Measurements from ENCODE around the gene SLX4IP.
"Not testable (repeated sequence)": the region's sequence is repeated elsewhere in the genome, so short reads cannot be mapped to it uniquely, and the experiment has no call there.

SLX4IP gene

DNA sequence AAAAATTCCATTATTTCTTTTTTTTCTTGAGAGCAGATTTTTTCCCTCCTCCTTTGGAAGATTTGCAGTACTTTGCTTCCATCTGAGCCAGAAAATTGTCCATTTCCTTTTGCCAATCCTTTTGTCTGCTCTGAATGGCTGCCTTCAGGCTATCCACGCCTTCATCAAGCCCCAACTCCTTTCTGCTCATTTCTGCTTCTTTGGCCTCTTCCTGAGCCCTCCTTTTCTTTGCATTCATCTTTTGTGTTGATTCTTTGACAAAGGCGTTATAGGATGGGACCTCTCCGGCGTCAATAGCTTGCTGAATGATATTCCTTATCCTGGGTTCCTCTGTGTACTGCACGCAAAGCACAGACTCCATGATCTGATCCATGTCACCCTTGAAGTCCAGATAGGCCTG lies 178.3 kb downstream of the SLX4IP start:
- DNase-seq = not testable (repeated sequence)

DNA sequence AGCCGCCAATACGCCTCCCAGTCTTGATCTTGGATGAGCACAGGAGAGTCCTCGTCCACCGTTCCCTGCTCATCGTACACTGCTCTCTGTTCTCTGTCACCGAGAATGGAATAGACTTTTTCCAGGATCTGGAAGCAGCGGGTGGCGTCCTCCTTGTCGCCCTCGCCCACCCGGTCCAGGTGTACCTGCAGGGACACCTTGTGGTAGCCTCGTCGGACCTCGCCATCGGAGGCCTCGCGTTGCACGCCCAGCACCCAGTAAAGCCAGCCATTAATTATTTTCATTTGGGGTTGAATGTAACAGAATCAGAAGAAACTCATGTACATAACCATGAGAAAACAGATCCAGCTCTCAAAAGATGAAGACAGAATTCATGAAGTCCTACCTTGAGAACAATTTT lies 178.8 kb downstream of the SLX4IP start:
- no peak for DNase-seq

DNA sequence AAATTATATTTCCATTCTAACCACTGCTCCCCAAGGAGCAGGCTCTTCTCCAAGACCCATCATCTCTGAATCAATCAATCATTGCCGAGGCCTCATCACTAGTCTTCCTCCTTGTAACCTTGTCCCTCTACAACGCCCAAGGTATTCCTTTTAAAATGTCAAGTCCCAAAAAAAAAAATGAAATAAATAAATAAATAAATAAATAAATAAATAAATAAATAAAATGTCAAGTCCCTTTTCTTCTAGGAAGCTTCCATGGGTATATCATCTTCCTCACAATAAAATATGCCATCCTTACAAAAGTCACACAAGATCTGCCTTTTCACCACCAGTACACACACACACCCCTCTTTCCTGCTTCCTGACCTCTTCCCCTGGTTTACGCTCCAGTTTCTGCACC lies 181.1 kb downstream of the SLX4IP start:
- DNase-seq = no peak

DNA sequence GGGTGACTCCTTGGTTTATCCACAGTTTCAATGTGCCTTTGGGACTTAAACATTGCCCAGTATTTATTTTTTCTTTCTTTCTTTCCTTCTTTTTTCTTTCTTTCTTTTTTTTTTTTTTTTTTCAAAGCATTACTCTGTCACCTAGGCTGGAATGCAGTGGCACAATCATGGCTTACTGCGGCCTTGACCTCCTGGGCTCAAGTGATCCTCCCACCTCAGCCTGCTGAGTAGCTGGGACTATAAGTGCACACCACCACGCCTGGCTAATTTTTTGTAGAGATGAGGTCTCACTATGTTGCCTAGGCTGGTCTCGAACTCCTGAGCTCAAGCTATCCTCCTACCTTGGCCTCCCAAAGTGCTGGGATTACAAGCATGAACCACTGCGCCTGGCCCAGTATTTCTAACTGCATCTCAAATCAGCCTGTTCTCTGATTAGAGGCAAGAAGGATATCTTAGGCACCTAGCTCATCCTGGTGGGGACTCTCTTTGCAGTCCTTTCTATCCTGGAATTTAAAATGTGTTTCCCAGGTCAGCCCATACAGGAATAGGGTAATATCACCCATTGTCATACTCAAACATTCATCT lies 182.5 kb downstream of the SLX4IP start:
- DNase-seq = not testable (repeated sequence)

DNA sequence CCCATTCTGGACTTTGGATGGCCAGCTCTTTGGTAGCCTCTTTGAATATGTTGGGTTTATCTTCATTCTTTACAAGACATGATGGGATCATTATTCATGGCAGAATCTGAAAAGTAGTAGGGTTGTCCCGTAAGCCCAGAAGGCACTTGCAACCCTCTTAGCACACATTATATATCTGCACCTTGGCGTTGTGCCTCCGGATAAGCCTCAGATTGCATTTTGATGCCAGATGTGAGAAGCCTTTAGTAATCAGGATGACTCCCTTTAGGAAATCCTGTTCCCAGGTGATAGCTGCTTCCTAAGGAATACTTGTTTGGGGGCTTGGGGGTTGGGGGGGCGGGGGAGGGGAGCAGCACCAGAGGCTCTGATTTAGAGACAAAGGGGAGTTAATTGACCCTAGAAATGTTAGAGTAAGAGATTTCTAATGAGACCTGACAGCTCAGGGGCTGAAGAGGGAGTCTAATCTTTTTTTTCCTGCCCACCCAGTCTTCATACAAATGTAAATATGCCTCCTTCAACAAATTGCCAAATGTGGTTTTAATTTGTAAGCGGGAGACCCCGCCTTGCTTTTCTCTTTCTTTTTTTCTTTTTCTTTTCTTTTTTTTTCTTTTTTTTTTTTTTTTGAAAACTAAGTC lies 183.6 kb downstream of the SLX4IP start:
- no peak for DNase-seq

DNA sequence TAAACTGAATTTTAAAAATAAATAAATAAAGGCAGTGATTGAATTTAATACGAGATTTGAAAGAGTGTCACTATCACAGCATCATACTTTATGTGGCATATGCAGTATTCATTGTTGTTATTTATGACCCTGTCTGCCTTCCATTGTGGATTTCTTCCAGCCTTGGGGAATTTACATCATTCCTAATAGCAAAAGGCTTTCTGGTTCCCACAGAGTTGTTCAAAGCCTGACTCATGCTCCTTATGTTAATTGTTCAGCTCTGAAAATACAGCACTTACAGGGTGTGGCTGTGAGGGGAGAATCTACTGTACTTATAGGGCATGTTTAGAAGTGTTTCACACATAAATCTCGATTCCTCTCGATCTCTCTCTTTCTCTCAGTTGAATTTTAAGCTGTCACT lies 184.3 kb downstream of the SLX4IP start:
- DNase-seq = no peak

DNA sequence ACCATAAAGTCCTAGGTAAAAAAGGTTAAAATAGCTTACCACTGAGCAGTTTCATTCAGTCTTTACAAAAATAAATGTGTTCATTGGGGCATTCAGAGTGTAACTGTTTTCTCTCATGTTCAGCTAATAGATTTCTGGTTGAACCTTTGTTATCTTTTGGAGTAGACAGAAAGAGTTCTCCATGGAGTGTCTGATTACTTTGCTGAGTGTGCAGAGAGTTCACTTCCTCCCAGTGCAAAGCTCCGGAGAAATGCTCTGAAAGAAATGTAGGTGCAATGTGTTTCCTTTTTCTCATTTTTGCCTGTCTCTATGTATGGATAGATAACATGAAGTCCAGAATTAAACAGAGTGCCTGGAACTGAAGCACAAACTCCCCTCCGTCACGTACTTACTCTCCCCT lies 186.0 kb downstream of the SLX4IP start:
- no peak for DNase-seq

DNA sequence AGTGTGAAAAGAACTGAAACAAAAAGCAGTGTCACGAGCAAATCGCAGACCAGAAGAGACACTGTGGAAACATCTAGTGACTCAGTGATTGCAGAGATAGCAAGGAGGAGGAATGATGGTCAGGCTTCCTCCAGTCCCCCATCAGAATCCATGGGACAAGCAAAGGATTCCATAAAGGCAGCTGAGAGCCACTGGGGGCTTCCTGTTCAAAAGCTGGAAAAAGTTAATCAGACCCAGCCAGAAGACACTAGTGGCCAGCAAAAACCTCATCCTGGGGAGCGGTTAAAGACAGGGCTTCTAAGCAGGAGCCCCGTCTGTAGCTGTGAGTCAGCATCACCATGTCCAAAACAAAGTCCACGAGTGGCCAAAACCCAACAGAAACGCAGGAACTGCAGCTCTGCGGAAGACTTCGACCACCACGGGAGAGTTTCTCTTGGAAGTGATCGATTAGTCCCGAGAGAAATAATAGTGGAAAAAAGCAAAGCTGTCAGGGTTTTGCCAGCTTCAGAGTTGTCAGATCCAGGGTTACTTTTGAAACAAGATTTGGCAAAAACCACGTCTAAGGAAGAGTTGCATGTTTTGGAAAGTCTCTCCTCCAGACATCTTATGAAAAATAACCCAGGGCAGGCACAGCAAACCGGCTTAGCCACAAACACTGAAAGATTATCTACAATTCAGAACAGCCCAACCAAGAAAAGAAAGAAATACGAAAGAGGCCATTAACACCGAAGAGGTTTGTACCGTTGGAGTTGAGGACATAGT lies 187.7 kb downstream of the SLX4IP start:
- no peak for DNase-seq

DNA sequence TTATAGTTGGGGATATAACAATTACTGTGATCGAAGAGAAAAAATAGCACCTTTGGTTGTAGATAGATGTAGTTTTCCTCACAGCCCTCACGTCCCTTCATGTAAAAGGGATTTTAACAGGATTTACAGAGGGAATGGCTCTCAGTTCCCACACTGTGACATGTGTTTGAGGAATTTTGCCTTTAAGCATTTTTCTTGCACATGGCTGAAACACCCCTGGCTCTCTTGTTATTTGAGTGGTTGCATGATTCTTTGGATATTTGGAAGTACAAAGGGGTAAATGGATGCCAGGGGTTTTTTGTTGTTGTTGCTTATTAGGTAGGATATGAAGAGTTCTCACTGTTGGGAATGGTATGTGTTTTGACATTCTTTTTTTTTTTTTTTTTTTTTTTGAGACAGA lies 190.5 kb downstream of the SLX4IP start:
- DNase-seq = no peak

DNA sequence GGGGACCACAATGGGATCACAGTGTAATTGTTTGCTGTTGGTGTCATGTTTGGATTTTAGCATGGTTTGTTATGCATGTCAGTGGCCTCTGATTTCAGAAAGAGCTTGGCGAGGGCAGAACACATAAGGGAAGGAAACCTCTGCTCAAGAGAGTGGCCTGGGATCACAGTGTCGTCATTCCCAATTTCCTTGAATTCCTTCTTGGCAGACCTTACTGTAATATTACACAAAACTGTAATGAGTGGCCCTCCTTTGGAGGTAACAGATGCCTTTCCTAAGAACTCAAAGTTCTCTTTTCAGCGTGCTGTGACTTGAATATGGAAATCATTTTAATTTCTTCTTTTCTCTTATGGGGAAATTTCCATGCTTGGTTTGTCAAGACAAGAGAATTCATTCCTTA lies 191.8 kb downstream of the SLX4IP start:
- no peak for DNase-seq

DNA sequence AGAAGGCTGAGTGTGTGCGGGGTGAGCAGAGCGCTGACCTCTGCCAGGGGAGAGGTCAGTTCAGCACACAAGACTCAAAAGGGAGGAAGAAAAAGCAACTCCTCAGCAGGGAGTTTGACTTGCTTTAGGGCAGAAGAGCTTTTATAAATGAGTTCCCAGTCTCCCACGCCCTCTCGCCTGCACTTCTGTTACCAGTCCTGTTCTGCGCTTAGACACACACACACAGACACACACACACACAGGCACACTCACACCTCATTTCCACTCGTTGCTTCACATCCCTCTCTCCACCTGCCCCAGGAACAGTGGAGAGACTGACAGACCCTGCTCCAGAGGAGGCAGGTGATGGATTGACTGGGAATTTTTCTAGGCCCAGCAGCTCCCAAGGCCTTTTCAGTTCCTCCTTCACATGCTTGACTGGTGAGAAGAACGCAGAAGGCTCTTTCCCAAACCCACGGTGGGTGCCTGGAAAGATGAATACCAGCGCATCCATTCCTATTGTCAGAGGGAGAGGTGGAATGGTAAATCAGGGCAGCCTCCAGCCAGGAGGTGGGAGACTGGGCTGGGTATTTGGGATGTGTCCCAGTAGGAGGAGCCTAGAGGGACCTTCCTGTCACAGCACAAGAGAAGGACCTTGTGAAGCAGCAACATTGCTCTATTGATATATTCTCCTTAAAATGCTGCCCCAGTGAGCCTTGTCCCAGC lies 195.0 kb downstream of the SLX4IP start:
- DNase-seq = no peak

DNA sequence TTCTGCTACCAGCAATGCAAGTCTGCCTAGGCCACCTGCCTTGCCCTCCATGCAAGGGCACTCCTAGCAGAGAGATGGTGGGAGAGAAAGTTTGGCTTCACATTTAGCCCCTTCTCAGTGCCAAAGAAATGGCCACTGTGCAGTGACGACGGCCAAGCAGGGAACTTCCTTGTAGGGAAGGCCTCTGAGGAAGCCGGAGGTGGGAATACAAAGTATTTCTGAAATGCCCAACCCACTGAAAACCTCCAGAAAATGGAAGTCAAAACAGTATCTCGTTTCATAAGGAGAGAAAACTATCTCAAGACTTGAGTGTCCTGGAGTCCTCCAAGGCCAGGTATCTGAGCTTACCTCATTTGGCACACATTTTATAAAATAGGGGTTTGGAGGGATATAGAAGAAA lies 196.0 kb downstream of the SLX4IP start:
- DNase-seq = no peak

DNA sequence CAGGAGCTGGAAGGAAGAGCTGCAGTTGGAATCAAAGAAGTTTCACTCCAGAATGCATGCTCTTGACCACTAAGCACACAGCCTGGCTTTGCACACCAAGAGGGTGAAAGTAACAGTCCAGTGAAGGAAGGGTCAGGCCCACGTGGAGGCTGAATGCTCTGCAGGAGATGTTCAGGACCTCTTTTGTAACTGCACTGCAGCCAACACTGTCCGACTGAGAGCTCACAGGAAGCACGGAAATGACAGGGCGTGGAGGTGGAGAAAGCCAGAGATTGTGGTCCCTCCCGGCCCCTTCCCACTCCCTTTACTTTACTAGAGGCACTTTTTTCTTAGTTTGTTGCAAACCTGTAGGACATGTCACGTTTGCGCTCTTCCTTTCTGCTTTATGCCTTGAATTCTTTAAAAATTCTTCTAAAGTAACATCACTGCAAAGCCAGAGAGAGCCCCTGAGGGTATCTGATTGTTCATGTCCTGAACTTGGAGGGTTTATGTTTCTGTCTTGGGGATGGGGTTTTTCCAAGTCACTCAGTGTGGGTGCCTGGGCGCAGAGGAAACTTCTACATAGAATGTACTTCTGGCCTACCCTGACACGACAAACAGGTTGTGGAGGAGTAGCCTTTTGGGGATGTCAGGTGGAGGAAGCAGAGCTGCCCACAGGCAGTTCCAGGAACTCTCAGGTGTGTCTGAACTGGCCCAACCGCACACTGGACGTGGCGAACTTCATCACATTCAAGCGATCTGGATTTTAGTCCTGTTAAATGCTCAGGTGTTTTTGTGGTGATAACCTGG lies 197.8 kb downstream of the SLX4IP start:
- no peak for DNase-seq

DNA sequence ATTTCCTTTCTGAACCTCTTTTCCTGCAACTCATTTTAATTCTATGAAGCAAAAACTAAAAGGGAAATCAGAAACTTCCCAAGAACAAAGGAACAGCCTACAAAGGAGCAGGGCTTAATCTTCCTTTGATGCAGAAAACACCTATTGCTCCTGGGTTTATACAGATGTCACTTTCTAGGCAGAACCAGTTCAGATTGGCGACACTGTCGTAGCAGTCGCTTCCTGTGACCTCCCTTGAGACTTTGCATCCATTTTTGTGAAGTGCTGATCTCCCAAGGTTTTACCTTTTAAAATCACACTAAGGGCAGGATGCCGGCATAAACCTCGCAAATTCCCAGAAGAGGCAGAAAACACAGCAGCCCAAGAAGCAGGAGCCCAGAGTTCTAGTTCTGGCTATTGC lies 198.6 kb downstream of the SLX4IP start:
- DNase-seq = no peak

DNA sequence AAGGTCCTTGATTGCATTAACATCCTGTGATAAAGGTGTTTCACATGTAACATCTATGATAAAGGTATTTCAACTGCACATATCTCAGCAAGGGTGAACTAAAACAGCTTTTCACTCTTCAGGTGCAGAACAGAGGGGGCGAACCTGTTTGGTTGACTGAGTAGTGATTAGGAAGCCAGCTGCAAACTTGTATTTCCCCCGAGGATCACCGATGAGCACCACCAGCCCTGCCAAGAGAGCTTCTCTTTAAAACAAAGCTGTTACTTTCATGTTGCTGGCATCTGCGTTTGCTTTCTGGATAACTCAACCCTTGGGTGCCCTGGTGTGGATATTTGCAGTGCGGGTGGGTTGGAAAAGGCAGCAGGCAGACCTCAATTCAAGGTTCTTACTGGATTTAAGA lies 199.1 kb downstream of the SLX4IP start:
- DNase-seq = no peak

DNA sequence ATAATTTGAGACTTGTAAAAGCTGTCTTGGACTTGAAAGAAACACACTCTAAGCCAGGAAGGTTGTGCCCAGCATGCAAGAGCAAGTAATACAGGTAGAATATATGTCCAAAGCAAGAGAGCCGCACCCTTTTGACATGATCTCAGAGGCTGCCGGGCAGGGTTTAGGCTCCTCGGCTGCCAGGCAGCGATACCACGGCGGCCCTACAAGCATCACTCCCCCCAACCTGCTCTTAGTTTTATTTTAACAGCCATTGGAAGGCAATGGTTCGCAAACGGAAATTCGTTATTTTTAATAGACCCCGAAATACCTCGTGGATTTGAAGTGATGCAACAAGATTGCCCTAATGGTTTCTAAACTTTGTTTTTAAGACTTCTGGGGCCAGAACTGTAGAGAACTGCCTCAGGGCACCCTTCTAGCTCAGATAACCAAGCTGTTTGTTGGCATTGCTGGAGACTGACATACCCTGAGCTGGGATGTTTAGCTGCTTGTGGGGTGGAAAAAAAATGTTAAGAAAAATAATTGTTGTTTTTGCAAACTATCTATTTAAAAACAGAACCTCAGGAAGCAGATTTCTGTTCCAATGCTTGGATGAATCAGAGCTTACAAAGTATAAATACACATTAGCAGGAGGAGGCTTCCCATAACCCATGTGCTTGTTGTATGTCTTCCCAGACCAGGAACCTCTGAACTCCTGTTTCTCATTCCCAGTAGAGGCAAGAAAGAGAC lies 199.7 kb downstream of the SLX4IP start:
- no peak for DNase-seq

DNA sequence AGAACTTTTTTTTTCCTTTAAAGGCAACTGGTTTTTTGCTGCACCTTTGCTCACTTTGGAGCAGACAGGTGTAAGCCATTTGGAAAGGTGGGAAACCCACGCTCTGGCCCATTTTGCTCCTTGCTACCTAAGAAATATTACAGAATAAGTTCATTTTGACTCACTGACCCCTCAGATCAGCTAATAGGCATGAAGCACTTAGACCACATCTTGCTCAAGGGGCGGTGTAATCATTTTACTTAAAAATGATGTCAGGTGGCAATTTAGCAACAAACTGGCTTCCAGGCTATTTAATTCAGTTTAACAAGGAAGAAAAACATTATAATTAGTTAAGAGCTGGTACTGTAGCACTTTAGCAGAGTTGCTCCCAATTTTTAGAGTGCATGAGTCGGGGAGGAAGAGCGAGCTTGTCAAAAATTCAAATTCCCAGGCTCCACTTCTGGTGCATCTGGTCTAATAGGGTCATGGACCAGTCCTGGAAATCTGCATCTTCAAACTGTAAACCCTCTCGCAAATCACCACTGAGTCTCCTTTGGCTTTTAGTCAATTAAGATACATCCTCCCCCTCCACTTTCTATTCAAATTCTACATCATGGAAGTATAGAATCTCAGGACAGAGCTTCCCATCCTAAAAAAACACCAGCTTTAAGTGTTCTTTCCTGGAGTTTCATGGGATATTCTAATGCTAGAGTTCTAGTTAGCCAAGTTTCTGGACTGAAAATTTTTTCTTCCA lies 200.5 kb downstream of the SLX4IP start:
- DNase-seq = no peak

DNA sequence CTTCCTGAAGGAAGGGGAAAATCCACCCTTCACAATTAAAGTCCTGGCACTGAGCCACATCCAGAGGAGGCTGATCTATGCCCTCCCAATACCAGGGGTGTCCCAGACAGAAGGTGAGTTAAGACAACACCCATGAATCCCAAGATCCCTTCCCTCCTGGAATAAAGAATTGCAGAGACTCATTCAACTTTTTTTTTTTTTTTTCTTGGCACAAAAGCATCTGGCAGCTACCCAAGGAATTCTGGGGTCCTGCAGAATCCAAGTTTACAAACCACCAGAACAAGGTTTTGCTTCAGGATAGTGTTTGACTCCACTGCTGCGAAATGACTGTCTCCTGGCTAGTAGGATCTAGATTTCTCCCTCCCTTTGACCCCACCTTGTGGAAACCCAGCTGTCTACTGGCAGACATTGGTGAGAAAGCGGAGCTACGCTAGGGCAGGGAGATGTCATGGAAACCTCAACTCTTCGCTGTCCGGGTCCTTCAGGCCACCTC lies 201.3 kb downstream of the SLX4IP start:
- no peak for DNase-seq

DNA sequence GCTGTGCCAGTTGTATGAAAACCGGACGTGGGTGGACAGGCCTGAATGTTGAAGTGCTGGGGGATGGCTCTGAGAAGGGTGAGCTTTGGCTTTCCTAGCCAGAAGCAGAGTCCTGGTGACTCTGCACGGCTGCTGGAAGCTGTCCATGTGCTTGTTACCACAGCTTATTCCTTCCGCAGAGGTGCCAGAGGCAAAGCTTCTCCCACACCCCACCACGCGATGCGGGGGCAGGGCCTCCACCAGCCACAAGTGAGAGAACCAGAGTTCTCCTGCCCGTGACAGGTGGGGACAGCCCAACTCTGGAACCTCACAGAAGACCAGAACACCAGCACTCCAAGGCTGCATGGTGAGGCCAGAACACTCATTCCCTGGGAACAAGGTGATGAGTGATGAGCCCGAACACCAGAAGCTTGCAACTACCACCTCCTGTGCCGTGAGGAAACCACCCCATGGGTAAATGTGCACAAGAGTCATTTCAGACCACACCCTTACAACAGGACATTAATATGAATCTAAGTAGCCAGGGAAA lies 202.0 kb downstream of the SLX4IP start:
- no peak for DNase-seq

DNA sequence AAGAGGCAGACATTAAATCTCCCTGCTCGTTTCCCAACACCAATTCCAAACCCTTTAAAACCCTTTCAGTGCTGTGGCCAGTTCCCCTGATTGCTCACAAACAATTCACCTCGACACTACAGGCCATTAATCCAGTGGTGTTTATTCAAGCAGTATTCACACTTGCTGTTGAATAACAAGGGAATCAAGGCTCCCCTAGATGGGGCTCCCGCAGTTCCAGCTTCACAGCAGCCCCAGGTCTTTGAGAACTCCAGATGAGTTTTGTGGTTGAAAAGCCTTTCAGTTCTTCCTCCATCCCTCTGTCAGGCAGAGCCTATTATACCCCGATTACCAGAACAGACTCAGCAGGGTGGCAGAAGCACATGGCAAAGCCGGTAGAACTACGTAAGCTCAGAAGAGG lies 202.5 kb downstream of the SLX4IP start:
- no peak for DNase-seq

Measured in activated T-cell treated with anti-CD3 and anti-CD28 coated beads, Interleukin-2, amount 50 U/mL, for 48 hours (primary cell).